MM.1S (cell line): ENCODE measurements around the gene DDX10.

Experiments
- DNase-seq: peaks from one replicate; pipeline ENCODE4 v3.0.0-alpha.2; 2015
- H2AFZ ChIP-seq: fragments of 300-600 bp; sonication (generic); 2 replicates; pipeline ENCODE4 v1.6.0; 2016; ENCODE audit warnings: antibody characterized with exemption, low read length
- H3F3A ChIP-seq: fragments of 300-600 bp; sonication (generic); 2 replicates; pipeline ENCODE4 v1.6.1; 2016; ENCODE audit warnings: mild to moderate bottlenecking, antibody characterized with exemption, low read length, moderate library complexity, mixed read lengths; ENCODE audit not compliant: insufficient read depth
- H3K27ac ChIP-seq: fragments of 300-600 bp; sonication (generic); 2 replicates; pipeline ENCODE4 v1.5.1; 2016; ENCODE audit warnings: mild to moderate bottlenecking, low read length
- H3K27me3 ChIP-seq: fragments of 300-600 bp; sonication (generic); replicated peaks from 2 replicates; pipeline ENCODE4 v1.6.0; 2016; ENCODE audit warnings: low read length; ENCODE audit not compliant: insufficient read depth
- H3K36me3 ChIP-seq: fragments of 300-600 bp; sonication (generic); replicated peaks from 2 replicates; pipeline ENCODE4 v1.6.1; 2016; ENCODE audit warnings: mild to moderate bottlenecking, low read length, mixed read lengths; ENCODE audit not compliant: insufficient read depth
- H3K4me1 ChIP-seq: fragments of 300-600 bp; sonication (generic); 2 replicates; pipeline ENCODE4 v1.6.1; 2016; ENCODE audit warnings: low read length, mixed read lengths
- H3K4me2 ChIP-seq: fragments of 300-600 bp; sonication (generic); 2 replicates; pipeline ENCODE4 v1.6.0; 2016; ENCODE audit warnings: low read depth, low read length
- H3K4me3 ChIP-seq: fragments of 300-600 bp; sonication (generic); 2 replicates; pipeline ENCODE4 v1.5.1; 2016; ENCODE audit warnings: low read length, mixed read lengths
- H3K79me2 ChIP-seq: fragments of 300-600 bp; sonication (generic); 2 replicates; pipeline ENCODE4 v1.6.1; 2016; ENCODE audit warnings: mixed run types, low read length, mixed read lengths
- H3K9ac ChIP-seq: fragments of 300-600 bp; sonication (generic); 2 replicates; pipeline ENCODE4 v1.6.1; 2016; ENCODE audit warnings: low read length, mixed read lengths
- H3K9me2 ChIP-seq: fragments of 300-600 bp; sonication (generic); replicated peaks from 2 replicates; pipeline ENCODE4 v1.6.1; 2016; ENCODE audit warnings: mild to moderate bottlenecking, low read length, mixed read lengths; ENCODE audit not compliant: insufficient read depth
- H3K9me3 ChIP-seq: fragments of 300-600 bp; sonication (generic); replicated peaks from 2 replicates; pipeline ENCODE4 v1.6.1; 2016; ENCODE audit warnings: mild to moderate bottlenecking, low read length, mixed read lengths; ENCODE audit not compliant: insufficient read depth
- H4K20me1 ChIP-seq: fragments of 300-600 bp; sonication (generic); 2 replicates; pipeline ENCODE4 v1.6.1; 2016; ENCODE audit warnings: mild to moderate bottlenecking, low read length, moderate library complexity, mixed read lengths; ENCODE audit not compliant: insufficient read depth
- CTCF ChIP-seq: fragments of 300-600 bp; sonication (generic); IDR thresholded peaks from 2 replicates; pipeline ENCODE4 v1.5.1; 2016; ENCODE audit warnings: antibody characterized with exemption, low read length, mixed read lengths
- EZH2 ChIP-seq: fragments of 300-600 bp; sonication (generic); optimal IDR thresholded peaks from 2 replicates; pipeline ENCODE3; 2017; ENCODE audit warnings: low read depth, mild to moderate bottlenecking, antibody characterized with exemption, low read length, mixed read lengths
- EZH2phosphoT487 ChIP-seq: fragments of 300-600 bp; sonication (generic); IDR thresholded peaks from 2 replicates; pipeline ENCODE4 v1.6.1; 2018; ENCODE audit warnings: antibody characterized with exemption, low read length

Gene DDX10

GRCh38 chr11:108933630-108934029 is 268.8 kb downstream of the DDX10 start:
- H3K9ac ChIP-seq = no peak overlapping the region
- 0 out of 2 replicates have a peak, but pooled peaks cover 1% of the 10 kb centered on the region for H3K4me1 ChIP-seq
- TF ChIP-seq CTCF (no peak), EZH2 (no peak), EZH2phosphoT487 (no peak)
- H3K27ac ChIP-seq = no peak overlapping the region
- H3K27me3 ChIP-seq = no peaks in the 10 kb centered on the region
- no peak overlapping the region for H3K4me2 ChIP-seq
- no peak overlapping the region for H2AFZ ChIP-seq
- DNase-seq = no peak
- H3F3A ChIP-seq = no peaks in the 10 kb centered on the region
- H3K4me3 ChIP-seq = no peak overlapping the region
- H3K9me3 ChIP-seq = no peaks in the 10 kb centered on the region
- no peaks in the 10 kb centered on the region for H3K36me3 ChIP-seq
- H4K20me1 ChIP-seq = no peaks in the 10 kb centered on the region
- no peaks in the 10 kb centered on the region for H3K79me2 ChIP-seq
- no peaks in the 10 kb centered on the region for H3K9me2 ChIP-seq

GRCh38 chr11:108934289-108934688 is 269.4 kb downstream of the DDX10 start:
- Histone ChIP-seq H3K9me2 (no peaks in the 10 kb centered on the region), H3K4me3 (no peak overlapping the region), H3K4me1 (no peaks in the 10 kb centered on the region), H3K79me2 (no peaks in the 10 kb centered on the region), H3K9me3 (no peaks in the 10 kb centered on the region), H2AFZ (no peak overlapping the region), H3K36me3 (no peaks in the 10 kb centered on the region), H3F3A (no peaks in the 10 kb centered on the region), H3K27me3 (no peaks in the 10 kb centered on the region), H3K9ac (no peak overlapping the region), H3K4me2 (no peak overlapping the region), H3K27ac (no peak overlapping the region), H4K20me1 (no peaks in the 10 kb centered on the region)
- no peak for DNase-seq
- no peak for TF ChIP-seq CTCF
- TF ChIP-seq EZH2phosphoT487 = no peak
- no peak for TF ChIP-seq EZH2

- H3K9me2 ChIP-seq = no peaks in the 10 kb centered on the region
- no peaks in the 10 kb centered on the region for H3F3A ChIP-seq
- no peak overlapping the region for H2AFZ ChIP-seq
- no peaks in the 10 kb centered on the region for H4K20me1 ChIP-seq
- H3K9me3 ChIP-seq = no peaks in the 10 kb centered on the region
- TF ChIP-seq EZH2 (no peak), CTCF (no peak), EZH2phosphoT487 (no peak)
- H3K79me2 ChIP-seq = no peaks in the 10 kb centered on the region
- no peak for DNase-seq
- no peaks in the 10 kb centered on the region for H3K4me1 ChIP-seq
- H3K9ac ChIP-seq = no peak overlapping the region
- H3K4me3 ChIP-seq = no peak overlapping the region
- no peak overlapping the region for H3K4me2 ChIP-seq
- H3K27ac ChIP-seq = no peak overlapping the region
- H3K36me3 ChIP-seq = no peaks in the 10 kb centered on the region
- H3K27me3 ChIP-seq = no peaks in the 10 kb centered on the region
These were observed 269.8 kb downstream of the DDX10 start for GRCh38 chr11:108934696-108935095.

GRCh38 chr11:108937746-108938145 is 272.9 kb downstream of the DDX10 start:
- Histone ChIP-seq H3K9ac (no peak overlapping the region), H3K4me2 (no peak overlapping the region), H3K79me2 (no peaks in the 10 kb centered on the region), H2AFZ (no peak overlapping the region), H3K4me3 (no peak overlapping the region), H3K27me3 (no peaks in the 10 kb centered on the region), H3F3A (no peaks in the 10 kb centered on the region), H3K4me1 (no peaks in the 10 kb centered on the region), H3K27ac (no peak overlapping the region), H3K9me3 (no peaks in the 10 kb centered on the region), H3K36me3 (no peaks in the 10 kb centered on the region), H4K20me1 (no peaks in the 10 kb centered on the region), H3K9me2 (no peaks in the 10 kb centered on the region)
- DNase-seq = no peak
- TF ChIP-seq CTCF (no peak), EZH2 (no peak), EZH2phosphoT487 (no peak)
